ENCODE measurements around the gene GNPTAB.

Gene GNPTAB

DNA sequence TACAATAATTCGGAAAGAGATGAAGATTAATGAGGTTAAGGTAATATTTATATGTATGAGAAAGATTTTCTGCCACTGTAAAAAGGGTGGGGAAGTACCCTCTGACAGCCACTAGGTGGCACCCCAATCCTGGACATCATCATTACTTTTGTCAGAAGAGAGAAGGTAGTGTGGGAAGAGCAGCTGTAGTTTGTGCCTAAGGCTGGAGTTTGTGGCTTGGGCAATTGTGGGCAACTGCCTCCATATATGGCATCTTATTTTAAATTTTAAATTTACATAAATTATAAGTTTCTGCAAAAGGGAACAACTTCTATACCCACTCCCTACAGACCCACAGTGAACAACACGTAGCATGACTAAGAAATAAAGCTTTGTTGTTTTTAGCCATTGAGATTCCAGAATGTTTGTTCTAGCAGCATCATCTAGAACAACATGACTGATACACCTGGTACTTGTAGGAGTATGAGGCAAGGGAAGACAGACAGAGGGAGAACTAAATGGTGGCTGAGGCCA, 57.1 kb downstream of the GNPTAB start:
- DNase-seq, result peak in 41 of 56 donors; percentile 3 to 73 (median 34)

GRCh38 chr12:101772012-101772775, 58.6 kb downstream of the GNPTAB start:
- DNase-seq, result no peak

GRCh38 chr12:101769865-101770264, 60.9 kb downstream of the GNPTAB start:
- DNase-seq, result no peak

DNA sequence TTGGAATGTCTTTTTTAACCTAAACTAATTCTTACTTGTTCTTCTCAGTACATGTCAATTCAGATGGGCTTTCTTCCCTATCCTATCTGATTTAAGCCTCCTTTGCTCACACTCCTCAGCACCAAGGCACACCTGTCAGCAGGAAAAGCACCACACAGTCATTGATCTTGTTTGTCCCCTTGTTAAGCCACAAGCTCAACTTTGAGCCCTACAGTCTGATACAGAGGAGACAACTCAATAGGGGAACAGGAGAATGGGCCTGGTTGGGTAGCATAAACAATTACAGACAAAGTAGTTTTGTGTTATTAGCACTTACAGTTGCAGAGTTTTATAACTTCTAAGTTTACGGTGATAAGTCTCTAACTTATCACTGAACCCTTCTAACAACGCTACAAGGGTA, 62.0 kb downstream of the GNPTAB start:
- DNase-seq, result no peak

GRCh38 chr12:101767537-101767936, 63.2 kb downstream of the GNPTAB start:
- DNase-seq, result no peak

DNA sequence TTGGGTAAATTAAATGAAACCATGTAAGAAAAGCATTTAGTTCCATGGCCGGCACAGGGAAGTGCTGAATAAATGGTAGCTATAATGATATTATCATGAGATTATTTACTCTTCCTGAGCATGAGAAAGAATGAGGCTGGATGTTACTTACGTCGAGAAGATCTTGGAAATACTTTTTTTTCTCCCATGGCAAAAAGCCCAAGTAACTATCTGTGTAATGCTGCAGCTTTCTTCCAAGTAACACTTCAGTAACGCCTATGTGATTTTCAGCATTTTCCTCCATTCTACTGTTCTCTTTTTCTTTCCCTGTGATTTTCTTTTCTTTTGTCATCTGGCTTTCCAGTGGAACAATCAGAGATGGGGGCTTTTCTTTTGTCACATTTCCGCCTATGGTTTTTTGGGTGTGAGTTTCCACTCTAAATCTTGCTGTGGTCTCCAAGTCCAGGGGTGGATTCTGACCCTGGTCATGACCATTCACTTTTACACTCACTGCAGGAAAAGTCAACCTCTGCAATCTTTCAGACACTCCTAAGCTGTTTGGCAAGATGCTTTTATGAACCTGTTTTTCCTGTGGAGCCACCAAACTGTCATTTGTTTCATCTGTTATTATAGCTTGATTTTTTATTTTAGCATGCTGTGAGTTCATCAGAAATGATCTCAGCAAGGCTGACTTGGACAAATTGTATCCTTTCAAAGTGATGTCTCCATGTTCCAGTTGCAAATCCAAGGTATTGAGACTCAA, 66.5 kb downstream of the GNPTAB start:
- no peak for DNase-seq

DNA sequence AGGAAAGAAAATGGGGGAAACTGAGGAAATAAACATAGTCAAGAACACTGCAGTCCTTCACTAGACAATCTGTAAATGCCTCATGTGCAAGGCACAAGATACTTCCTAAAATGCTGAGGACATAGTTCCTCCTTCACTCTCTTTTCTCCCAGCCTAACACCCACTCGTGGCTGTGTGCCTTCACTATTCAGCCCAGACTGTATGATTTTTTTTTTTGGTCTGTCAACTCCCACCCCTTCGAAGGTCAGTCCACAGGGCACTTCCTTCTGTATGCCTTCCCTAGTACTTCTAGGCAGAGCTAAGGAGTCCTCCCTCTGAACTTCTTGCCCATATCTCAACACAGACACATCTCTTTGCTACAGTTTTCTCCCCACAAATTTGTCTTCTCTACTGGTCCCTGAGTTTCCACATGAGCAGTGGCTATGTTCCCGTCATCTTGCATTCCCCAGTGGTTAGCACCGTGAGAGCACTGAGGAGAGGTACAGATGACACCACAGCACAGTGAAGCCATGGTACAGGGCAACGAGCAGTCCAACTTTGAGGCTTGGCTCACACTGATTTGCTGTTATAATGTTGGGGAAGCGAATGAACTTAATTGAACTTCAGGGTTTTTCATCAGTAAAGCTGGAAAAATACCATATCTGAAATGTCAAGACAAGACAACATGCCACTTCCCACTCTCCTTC, 67.4 kb downstream of the GNPTAB start:
- DNase-seq, result no peak

- no peak for DNase-seq
Measured at GRCh38 chr12:101761781-101762180, 69.0 kb downstream of the GNPTAB start.

DNA sequence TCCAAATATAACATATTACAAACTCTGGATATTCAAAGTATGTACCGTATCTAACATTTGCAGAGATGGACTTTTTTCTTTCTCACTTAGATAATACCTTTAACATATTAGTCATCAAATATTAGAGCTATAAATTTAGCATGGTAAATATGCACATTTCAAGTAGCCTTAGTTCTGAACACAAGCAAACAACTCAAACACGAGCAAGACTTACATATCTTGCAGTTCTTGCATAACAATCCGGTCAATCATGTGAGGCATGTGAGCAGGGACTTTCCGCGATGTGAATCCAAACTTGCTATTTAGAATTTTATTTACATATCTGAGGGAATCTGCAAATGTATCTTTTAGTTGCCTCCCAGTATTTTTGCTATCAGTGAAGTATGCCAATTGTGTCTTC, 69.4 kb downstream of the GNPTAB start:
- DNase-seq, result no peak

GRCh38 chr12:101759396-101760047, 71.2 kb downstream of the GNPTAB start:
- no peak for DNase-seq

DNA sequence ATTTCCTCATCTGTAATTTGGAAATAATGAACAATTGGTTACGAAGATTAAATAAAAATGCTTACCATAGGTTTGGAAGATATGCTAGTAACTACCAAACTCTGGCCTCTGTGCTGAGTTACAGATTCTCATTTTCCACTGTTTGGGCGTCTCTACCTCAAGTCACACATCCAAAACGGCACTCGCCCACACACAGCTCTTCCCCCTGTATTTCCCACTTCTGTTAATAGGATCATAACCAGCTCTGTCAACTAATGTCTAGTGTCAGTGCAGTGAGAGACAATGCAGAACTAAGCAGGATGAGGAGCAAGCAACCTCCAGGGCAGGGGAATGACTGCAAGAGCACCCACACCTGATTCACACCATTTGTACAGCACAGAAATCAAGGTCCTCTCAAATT, 80.6 kb downstream of the GNPTAB start:
- peak in 11 of 56 donors; percentile 8 to 44 (median 25) for DNase-seq

- DNase-seq, result no peak
Measured at GRCh38 chr12:101749657-101750056, 81.1 kb downstream of the GNPTAB start.

- DNase-seq, result no peak
Measured at GRCh38 chr12:101748907-101749306, 81.9 kb downstream of the GNPTAB start.

DNA sequence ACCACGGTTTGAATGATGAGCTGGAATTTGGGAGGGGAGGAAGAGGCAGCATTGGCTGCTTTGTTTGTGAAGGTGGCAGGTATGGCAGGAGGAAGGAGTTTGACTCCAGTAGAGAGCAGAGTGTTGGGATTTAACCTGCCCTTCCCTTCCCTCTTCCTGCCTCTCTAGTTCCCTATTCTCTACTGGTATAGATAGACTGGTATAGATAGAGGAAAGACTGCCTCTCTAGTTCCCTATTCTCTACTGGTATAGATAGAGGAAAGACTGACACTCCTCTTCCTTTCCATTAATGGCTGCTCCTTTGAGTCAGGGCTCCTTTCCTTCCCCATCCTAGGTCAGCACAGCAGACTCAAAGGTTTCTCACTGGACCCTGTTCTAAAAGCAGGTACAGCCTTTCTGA, 83.1 kb downstream of the GNPTAB start:
- no peak for DNase-seq

DNA sequence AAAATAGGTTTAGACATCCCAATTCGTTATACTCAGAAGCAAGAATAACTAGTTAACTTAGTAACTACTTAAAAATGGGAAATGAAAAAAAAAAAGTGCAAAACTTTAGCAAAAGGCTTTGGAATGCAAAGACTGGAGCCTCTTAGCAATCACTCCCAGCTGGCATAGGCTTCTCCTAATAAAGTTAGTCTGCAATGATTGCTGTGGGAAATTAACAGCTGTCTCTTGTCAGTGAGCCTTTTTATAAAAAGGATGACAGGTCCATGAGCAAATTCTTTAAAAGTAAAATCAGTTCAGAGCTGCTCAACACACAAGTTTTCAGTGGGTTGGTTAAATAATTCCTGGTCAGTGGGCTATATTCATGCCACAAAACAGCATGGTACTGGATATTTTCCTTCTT, 84.1 kb downstream of the GNPTAB start:
- DNase-seq, result no peak

- no peak for DNase-seq
Measured at GRCh38 chr12:101746196-101746595, 84.6 kb downstream of the GNPTAB start.

DNA sequence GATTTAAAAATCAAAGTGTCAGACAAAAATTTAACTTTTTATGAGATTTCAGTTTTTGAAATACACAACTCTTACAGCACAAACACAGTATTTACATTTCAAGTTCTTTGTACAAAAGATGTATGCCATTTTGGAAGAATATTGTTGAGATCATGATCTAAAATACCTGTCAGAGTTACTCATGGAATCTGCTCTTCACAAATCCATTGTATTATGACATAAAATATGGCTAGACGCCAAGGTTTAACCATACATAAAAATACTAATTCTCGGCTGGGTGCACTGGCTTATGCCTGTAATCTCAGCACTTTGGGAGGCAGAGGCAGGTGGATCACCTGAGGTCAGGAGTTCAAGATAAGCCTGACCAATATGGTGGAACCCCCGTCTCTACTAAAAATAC, 85.3 kb downstream of the GNPTAB start:
- DNase-seq, result no peak

DNA sequence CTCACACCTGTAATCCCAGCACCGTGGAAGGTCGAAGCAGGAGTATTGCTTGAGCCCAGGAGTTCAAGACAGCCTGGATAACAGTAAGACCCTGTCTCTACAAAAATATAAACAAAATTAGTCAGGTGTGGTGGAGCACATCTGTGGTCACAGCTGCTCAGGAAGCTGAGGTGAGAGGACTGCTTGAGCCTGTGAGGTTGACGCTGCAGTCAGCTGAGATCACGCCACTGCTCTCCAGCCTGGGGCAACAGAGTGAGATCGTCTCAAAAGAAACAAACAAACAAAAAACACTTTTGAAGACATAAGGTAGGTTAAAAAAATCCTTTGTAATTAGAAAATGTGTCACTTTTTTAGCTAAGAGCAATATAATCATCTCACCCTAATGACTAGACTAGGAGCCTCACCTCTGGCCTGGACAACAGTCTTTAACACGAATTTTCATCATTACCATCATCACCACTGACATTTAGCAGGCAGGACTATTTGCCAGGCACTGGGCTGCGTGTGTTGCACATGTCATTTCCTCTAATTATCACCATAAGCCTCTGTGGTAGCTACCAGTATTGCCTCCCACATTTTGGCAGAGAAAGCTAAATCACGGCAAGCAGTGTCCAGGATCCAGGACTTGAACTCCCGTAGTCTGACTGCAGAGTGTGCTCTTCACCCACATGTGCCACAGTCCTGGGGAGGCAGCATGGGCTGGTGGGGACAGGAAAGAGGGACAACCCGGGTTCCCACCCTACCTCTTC, 86.9 kb downstream of the GNPTAB start:
- DNase-seq, result no peak

- no peak for DNase-seq
Measured at GRCh38 chr12:101743242-101743641, 87.5 kb downstream of the GNPTAB start.

DNA sequence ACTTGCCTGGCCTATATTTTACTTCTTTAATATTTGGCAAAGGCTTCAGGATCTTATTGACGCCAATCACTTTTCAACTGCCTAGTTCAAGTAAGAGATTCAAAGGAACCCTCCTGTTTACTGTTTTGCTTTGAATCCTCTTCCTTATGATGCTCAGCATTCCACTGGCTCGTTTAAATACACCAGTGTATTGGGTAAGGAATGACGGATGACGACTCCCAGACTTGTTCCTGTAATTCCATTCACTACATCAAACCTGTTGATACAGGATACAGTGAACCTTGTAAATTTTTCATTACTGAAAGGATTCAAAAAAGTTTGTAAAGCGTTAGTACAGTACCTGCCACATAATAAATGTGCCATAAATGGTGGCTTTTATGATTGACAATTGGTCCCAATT, 89.8 kb downstream of the GNPTAB start:
- no peak for DNase-seq

- DNase-seq, result no peak
Measured at GRCh38 chr12:101740566-101740965, 90.2 kb downstream of the GNPTAB start.

All from nucleus accumbens (tissue), 56 donors.